ENCODE measurements around the gene KCNJ12.
"Not testable (repeated sequence)": the region's sequence is repeated elsewhere in the genome, so short reads cannot be mapped to it uniquely, and the experiment has no call there.

- TF ChIP-seq CTCF (IDR thresholded peaks at IDR 0.05 in 4 of 5, conservative IDR thresholded peaks at IDR 0.05 in 1 of 5); POLR2A (IDR thresholded peaks at IDR 0.05): not testable (repeated sequence)
Observed at GRCh38 chr17:21347660-21348059, 28.5 kb upstream of the KCNJ12 start.

Data from gastrocnemius medialis (tissue), 4 donors.